VCaP (cell line): ENCODE data around the gene MEF2B.
"Not testable (repeated sequence)": the region's sequence is repeated elsewhere in the genome, so short reads cannot be mapped to it uniquely, and the experiment has no call there.

Experiments used
- H3K27ac ChIP-seq: fragments of 450-650 bp; 2 replicates; pipeline ENCODE4 v1.5.1; 2017
- TF ChIP-seq, protein P1 (sequence below): fragments of 450-650 bp; conservative IDR thresholded peaks from 2 replicates; pipeline ENCODE4 v1.5.1; 2017; ENCODE audit warnings: mild to moderate bottlenecking, moderate library complexity

Gene MEF2B

GRCh38 chr19:19115954-19116353 lies 54.1 kb downstream of the MEF2B start:
- TF ChIP-seq, protein P1, sequence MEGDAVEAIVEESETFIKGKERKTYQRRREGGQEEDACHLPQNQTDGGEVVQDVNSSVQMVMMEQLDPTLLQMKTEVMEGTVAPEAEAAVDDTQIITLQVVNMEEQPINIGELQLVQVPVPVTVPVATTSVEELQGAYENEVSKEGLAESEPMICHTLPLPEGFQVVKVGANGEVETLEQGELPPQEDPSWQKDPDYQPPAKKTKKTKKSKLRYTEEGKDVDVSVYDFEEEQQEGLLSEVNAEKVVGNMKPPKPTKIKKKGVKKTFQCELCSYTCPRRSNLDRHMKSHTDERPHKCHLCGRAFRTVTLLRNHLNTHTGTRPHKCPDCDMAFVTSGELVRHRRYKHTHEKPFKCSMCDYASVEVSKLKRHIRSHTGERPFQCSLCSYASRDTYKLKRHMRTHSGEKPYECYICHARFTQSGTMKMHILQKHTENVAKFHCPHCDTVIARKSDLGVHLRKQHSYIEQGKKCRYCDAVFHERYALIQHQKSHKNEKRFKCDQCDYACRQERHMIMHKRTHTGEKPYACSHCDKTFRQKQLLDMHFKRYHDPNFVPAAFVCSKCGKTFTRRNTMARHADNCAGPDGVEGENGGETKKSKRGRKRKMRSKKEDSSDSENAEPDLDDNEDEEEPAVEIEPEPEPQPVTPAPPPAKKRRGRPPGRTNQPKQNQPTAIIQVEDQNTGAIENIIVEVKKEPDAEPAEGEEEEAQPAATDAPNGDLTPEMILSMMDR = peak; percentile 26
- H3K27ac ChIP-seq = no peak overlapping the region

DNA sequence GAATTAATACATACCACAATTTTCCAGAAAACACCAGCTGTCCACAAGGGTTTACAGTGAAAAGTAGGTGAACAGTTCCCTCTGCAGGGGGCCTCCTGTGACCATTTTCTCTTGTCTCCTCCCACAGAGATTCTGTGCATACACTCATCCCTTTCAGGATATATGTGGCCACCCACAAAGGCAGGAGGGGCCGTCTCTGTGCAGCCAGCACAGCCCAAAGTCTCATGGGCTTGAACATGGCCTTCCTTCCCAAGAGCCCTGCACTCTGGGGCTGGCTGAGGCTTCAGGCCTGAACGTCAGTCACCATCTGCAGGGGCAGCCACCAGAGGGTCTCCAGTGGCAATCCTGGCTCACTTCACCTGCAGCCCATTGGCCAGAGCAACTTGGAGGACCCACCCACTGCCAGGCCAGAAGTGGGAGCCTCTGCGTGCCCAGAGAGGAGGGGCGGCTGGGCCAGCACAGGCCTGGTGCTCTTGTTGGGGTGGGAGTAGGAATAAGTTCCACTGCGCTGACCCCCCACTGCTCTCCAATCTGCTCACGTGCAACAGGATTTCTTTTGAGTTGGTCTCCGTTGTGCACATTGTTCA lies 56.9 kb downstream of the MEF2B start:
- TF ChIP-seq, protein P1 = no peak
- H3K27ac ChIP-seq = no peak overlapping the region

- TF ChIP-seq, protein P1 = no peak
- H3K27ac ChIP-seq = no peak overlapping the region
Observed at GRCh38 chr19:19111967-19112580, 58.0 kb downstream of the MEF2B start.

DNA sequence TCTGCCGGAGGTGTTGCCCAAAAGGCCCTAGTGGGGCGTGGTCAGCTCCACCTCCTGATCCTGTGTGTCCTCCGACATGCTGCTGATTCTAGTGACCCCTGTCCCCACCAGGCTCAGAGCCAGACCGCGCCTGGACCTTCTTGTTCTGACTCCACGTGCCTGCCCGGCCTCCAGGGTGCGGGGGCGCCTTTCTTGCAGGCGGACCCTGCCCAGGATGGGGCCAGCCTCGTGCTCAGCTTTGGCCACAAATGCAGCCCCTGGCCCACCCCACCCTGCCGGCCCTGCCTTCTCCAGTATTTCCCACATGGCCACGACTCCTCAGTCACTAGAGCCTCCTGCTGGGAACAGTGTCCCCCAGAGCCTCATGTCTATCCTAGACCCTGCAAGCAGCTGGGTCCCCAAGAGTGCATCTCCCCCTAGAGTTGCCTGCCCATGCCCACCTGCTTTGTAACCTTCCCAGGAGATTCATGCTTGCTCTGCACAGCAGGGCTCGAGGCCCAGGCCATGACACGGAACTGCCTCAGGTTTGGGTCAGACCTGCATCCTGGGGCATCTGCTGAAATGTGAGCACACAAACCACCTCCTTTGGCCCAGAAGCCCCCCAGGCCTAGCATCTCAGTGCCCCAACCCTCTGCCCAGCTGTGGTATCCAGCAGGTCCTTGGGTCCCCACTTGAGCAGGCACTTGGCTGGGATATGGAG lies 58.8 kb downstream of the MEF2B start:
- TF ChIP-seq, protein P1 = no peak
- no peak overlapping the region for H3K27ac ChIP-seq

- TF ChIP-seq, protein P1 = no peak
- H3K27ac ChIP-seq = no peak overlapping the region
Observed at GRCh38 chr19:19110410-19111135, 59.5 kb downstream of the MEF2B start.

DNA sequence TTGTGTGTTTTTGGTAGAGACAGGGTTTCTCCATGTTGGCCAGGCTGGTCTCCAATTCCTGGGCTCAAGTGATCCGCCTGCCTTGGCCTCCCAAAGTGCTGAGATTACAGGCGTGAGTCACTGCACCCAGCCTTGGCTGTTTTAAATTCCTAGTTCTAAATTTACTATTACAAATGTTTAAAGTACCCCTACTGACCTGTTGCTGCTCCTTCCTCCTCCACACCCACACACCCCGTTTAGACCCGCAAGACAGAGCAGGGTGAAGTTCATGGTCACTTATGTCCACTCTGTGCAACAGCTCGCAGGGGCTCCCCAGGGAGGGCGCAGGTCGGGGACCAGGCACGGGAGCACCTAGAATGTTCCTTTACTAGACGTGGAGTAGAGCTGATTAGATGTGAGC lies 60.5 kb downstream of the MEF2B start:
- no peak overlapping the region for H3K27ac ChIP-seq
- TF ChIP-seq, protein P1 = no peak

GRCh38 chr19:19107654-19108053 lies 62.4 kb downstream of the MEF2B start:
- no peak overlapping the region for H3K27ac ChIP-seq
- TF ChIP-seq, protein P1 = no peak

- H3K27ac ChIP-seq = not testable (repeated sequence)
Observed at GRCh38 chr19:19106938-19107337, 63.1 kb downstream of the MEF2B start.
